ENCODE data around the gene KDM4C. TPM values are rescaled to one million over a fixed set of nuclear protein-coding genes. Genes with fewer than 3 reads are reported as not detected.

The KDM4C gene
- total and polyA plus RNA-seq, 2 of the 8 experiments (the other 6 are each of a cell fraction or from before 2014, with no cell fraction given), result 13.0 to 26.1 TPM

DNA sequence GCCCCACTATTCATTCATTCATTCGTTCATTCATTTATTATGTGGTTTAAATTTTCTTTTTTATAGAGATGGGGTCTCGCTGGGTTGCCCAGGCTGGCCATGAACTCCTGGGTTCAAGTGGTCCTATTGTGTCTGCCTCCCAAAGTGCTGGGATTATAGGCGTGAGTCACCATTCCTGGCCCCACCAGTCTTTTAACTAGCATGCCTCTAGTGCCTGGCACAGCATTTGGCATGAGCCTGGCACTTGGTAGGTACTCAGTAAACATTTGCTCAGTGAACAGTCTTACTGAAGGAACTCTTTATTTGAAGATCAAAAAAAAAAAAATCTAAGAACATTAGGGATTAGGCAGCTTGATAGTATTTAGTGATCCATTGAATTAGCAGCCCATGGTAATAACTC lies 98.1 kb downstream of the KDM4C start:
- TF ChIP-seq ZNF274 (IDR thresholded peaks at IDR 0.05; ENCODE audit: borderline replicate concordance, extremely low read depth, low read length) (no peak), FOSL1 (IDR thresholded peaks at IDR 0.05; ENCODE audit: insufficient read depth, low read depth, low read length) (no peak), HDAC2 (IDR thresholded peaks at IDR 0.05; ENCODE audit: borderline replicate concordance in 1 of 2, low read depth in 2 of 2, low read length in 2 of 2) (no peak), TEAD4 (IDR thresholded peaks at IDR 0.05; ENCODE audit: low read depth, low read length) (no peak), MAFK (IDR thresholded peaks at IDR 0.05; ENCODE audit: low read depth, low read length) (no peak), NRF1 (IDR thresholded peaks at IDR 0.05; ENCODE audit: low read depth, low read length) (no peak), CHD2 (IDR thresholded peaks at IDR 0.05; ENCODE audit: low read length) (no peak), CHD1 (IDR thresholded peaks at IDR 0.05; ENCODE audit: low read depth, low read length) (no peak), GABPA (IDR thresholded peaks at IDR 0.05; ENCODE audit: borderline replicate concordance, insufficient read depth, low read length) (no peak), YY1 (IDR thresholded peaks at IDR 0.05; ENCODE audit: low read depth, low read length) (no peak), POLR2AphosphoS5 (IDR thresholded peaks at IDR 0.05; ENCODE audit: low read depth, low read length) (no peak), RFX5 (IDR thresholded peaks at IDR 0.05; ENCODE audit: borderline replicate concordance, low read depth, low read length) (no peak), SIRT6 (IDR thresholded peaks at IDR 0.05; ENCODE audit: low read length) (no peak)
- TF ChIP-seq, protein P1, sequence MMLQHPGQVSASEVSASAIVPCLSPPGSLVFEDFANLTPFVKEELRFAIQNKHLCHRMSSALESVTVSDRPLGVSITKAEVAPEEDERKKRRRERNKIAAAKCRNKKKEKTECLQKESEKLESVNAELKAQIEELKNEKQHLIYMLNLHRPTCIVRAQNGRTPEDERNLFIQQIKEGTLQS (IDR thresholded peaks at IDR 0.05; ENCODE audit: insufficient read depth, low read depth, low read length), result no peak
- POLR2A ChIA-PET (ENCODE audit: partially characterized antibody), result interaction anchor here (0.6 kb wide), 1 partner anchor 190 kb away, joined by 3 read pairs; no protein-coding TSS in a partner anchor

More for the DNA sequence above, 98.1 kb downstream of the KDM4C start:
- H2AFZ ChIP-seq (ENCODE audit: low read length), result no peak overlapping the region
- DNase-seq (ENCODE audit: low read depth in 1 of 2, low spot score in 2 of 2) (no peak), FAIRE-seq (no peak)
- no peaks in the 10 kb centered on the region for H3K9me3 ChIP-seq (ENCODE audit: insufficient read depth in 2 of 2, low read depth in 1 of 2, low read length in 1 of 2)
- H3K79me2 ChIP-seq (ENCODE audit: control insufficient read depth in 1 of 2, insufficient read depth in 2 of 2, low read length in 2 of 2), result no peaks in the 10 kb centered on the region
- no peak overlapping the region for H3K4me3 ChIP-seq (ENCODE audit: extremely low read depth in 1 of 4, insufficient read depth in 2 of 4, low read depth in 3 of 4, low read length in 4 of 4)
- H2BK12ac ChIP-seq (ENCODE audit: low read depth, low read length), result no peak overlapping the region
- H3K4me1 ChIP-seq (replicated peaks in 1 of 4; ENCODE audit: control insufficient read depth in 3 of 4, insufficient read depth in 4 of 4, low read length in 3 of 4), result no peaks in the 10 kb centered on the region
- H3K23me2 ChIP-seq (ENCODE audit: low read depth, low read length), result no peaks in the 10 kb centered on the region
- CTCF ChIA-PET (ENCODE audit: partially characterized antibody), result interaction anchor here (1.1 kb wide), 1 partner anchor 9 kb away, joined by 4 read pairs; no protein-coding TSS in a partner anchor
- H3K27me3 ChIP-seq (replicated peaks in 1 of 4; ENCODE audit: control insufficient read depth in 3 of 4, extremely low read depth in 1 of 4, insufficient read depth in 3 of 4, low read length in 3 of 4), result no peaks in the 10 kb centered on the region
- no peak overlapping the region for H3K9ac ChIP-seq (replicated peaks in 1 of 4; ENCODE audit: extremely low read depth in 1 of 4, low read depth in 3 of 4, low read length in 3 of 4)
- no peak overlapping the region for H4K91ac ChIP-seq (replicated peaks; ENCODE audit: insufficient read length, low read length)
- H4K5ac ChIP-seq (ENCODE audit: insufficient read length, low read depth, low read length), result no peak overlapping the region
- H3K36me3 ChIP-seq (ENCODE audit: control insufficient read depth in 2 of 4, insufficient read depth in 4 of 4, low read length in 3 of 4), result no peaks in the 10 kb centered on the region; a peak in 1 of 8 replicates
- H4K8ac ChIP-seq (ENCODE audit: extremely low read depth, insufficient read depth, low read length), result no peak overlapping the region
- no peak overlapping the region for H3K14ac ChIP-seq (ENCODE audit: insufficient read length)
- H2BK20ac ChIP-seq (ENCODE audit: low read length), result no peak overlapping the region
- no peak overlapping the region for H2AK5ac ChIP-seq (ENCODE audit: low read depth, low read length)
- H2BK5ac ChIP-seq (ENCODE audit: low read depth, low read length), result no peak overlapping the region
- no peaks in the 10 kb centered on the region for H4K20me1 ChIP-seq (replicated peaks in 1 of 2; ENCODE audit: control insufficient read depth in 1 of 2, insufficient read depth in 2 of 2, low read length in 2 of 2)
- no peak overlapping the region for H2BK15ac ChIP-seq (ENCODE audit: low read length)
- no peak overlapping the region for H3K56ac ChIP-seq (replicated peaks; ENCODE audit: insufficient read length, low read depth, low read length)
- H3K27ac ChIP-seq (ENCODE audit: low read depth, low read length), result no peak overlapping the region
- H3K79me1 ChIP-seq (ENCODE audit: low read depth, low read length), result no peaks in the 10 kb centered on the region
- no peak overlapping the region for H3K4ac ChIP-seq (replicated peaks; ENCODE audit: insufficient read length, low read depth, low read length)
- H2BK120ac ChIP-seq (replicated peaks; ENCODE audit: low read depth, low read length), result no peak overlapping the region
- WGBS, 2 experiments (ENCODE audit: extremely low coverage in 1 of 2, insufficient coverage in 1 of 2, insufficient read length in 1 of 2, insufficient replicate concordance in 2 of 2, low coverage in 1 of 2, low lambda C conversion rate in 2 of 2, missing lambda C conversion rate in 1 of 2), result 92% methylated on average over 3 of the region's 3 CpGs; no CpG with 5 or more reads in 1 of the 2 experiments
- H3K4me2 ChIP-seq (ENCODE audit: insufficient read depth in 1 of 2, low read depth in 2 of 2, low read length in 2 of 2), result no peak overlapping the region
- H3K18ac ChIP-seq (ENCODE audit: extremely low read depth, low read length), result no peak overlapping the region
- H3K23ac ChIP-seq (ENCODE audit: insufficient read length), result no peak overlapping the region

Data from H1 (cell line).